HL-60 (cell line): ENCODE results near the gene CFAP20DC.

Experiments
- DNase-seq, 2 experiments: peaks; one replicate each; pipeline ENCODE4 v3.0.0-alpha.2; 2010 to 2020; ENCODE audit warnings: low read depth in 1 of 2, low spot score in 1 of 2
- H3K27ac ChIP-seq: fragments of 250-450 bp; sonication (Bioruptor Pico); replicated peaks from 2 replicates; pipeline ENCODE4 v1.5.1; 2020; ENCODE audit warnings: mild to moderate bottlenecking, moderate library complexity
- H3K27me3 ChIP-seq: fragments of 250-450 bp; sonication (Bioruptor Pico); 2 replicates; pipeline ENCODE4 v1.5.1; 2021; ENCODE audit warnings: mild to moderate bottlenecking, moderate library complexity; ENCODE audit not compliant: insufficient read depth, poor library complexity, severe bottlenecking
- H3K4me3 ChIP-seq: replicated peaks from 2 replicates; pipeline ENCODE4 v1.5.1; 2011; ENCODE audit warnings: mild to moderate bottlenecking, control low read depth, low read length; ENCODE audit not compliant: insufficient read depth
- CTCF ChIP-seq: IDR thresholded peaks from one replicate; pipeline ENCODE4 v1.5.1; 2011; ENCODE audit warnings: low read length, control low read depth, inconsistent platforms; ENCODE audit not compliant: insufficient read depth
- GABPA ChIP-seq: IDR thresholded peaks from 2 replicates; pipeline ENCODE4 v1.6.1; 2012; ENCODE audit warnings: low read depth
- POLR2AphosphoS5 ChIP-seq: IDR thresholded peaks from 2 replicates; pipeline ENCODE4 v1.6.1; 2012; ENCODE audit warnings: low read depth
- REST ChIP-seq: IDR thresholded peaks from 2 replicates; pipeline ENCODE4 v1.6.1; 2012; ENCODE audit warnings: low read depth; ENCODE audit not compliant: insufficient replicate concordance
- SPI1 ChIP-seq: IDR thresholded peaks from 2 replicates; pipeline ENCODE4 v1.6.1; 2012; ENCODE audit warnings: low read depth, mild to moderate bottlenecking, borderline replicate concordance

The CFAP20DC gene

GRCh38 chr3:58794750-58795149 lies 255.1 kb downstream of the CFAP20DC start:
- TF ChIP-seq POLR2AphosphoS5 (no peak), SPI1 (no peak), CTCF (no peak), REST (no peak), GABPA (no peak)
- no peak for DNase-seq

GRCh38 chr3:58793938-58794337 lies 255.9 kb downstream of the CFAP20DC start:
- Histone ChIP-seq H3K27me3 (peaks cover 2% of the 10 kb centered on the region), H3K4me3 (no peak overlapping the region), H3K27ac (no peak overlapping the region)
- no peak for TF ChIP-seq POLR2AphosphoS5
- TF ChIP-seq GABPA, result no peak
- no peak for TF ChIP-seq CTCF
- TF ChIP-seq SPI1, result no peak
- TF ChIP-seq REST, result no peak
- no peak for DNase-seq

More at GRCh38 chr3:58794750-58795149, 255.1 kb downstream of the CFAP20DC start:
- no peak overlapping the region for H3K27ac ChIP-seq
- no peak overlapping the region for H3K4me3 ChIP-seq
- peaks cover 2% of the 10 kb centered on the region for H3K27me3 ChIP-seq

GRCh38 chr3:58792921-58793451 lies 256.8 kb downstream of the CFAP20DC start:
- no peak for TF ChIP-seq CTCF
- no peak for TF ChIP-seq REST
- no peak for TF ChIP-seq GABPA
- TF ChIP-seq SPI1, result no peak
- TF ChIP-seq POLR2AphosphoS5, result no peak
- DNase-seq, result no peak

More at GRCh38 chr3:58792921-58793451, 256.8 kb downstream of the CFAP20DC start:
- Histone ChIP-seq H3K27ac (no peak overlapping the region), H3K27me3 (peaks cover 2% of the 10 kb centered on the region), H3K4me3 (no peak overlapping the region)
